ENCODE data around the gene ACTRT2. TPM values are rescaled to one million over a fixed set of nuclear protein-coding genes. Genes with fewer than 3 reads are reported as not detected.

Gene ACTRT2
- 0.48 TPM for total RNA-seq (ENCODE audit: insufficient read depth, low replicate concordance)

DNA sequence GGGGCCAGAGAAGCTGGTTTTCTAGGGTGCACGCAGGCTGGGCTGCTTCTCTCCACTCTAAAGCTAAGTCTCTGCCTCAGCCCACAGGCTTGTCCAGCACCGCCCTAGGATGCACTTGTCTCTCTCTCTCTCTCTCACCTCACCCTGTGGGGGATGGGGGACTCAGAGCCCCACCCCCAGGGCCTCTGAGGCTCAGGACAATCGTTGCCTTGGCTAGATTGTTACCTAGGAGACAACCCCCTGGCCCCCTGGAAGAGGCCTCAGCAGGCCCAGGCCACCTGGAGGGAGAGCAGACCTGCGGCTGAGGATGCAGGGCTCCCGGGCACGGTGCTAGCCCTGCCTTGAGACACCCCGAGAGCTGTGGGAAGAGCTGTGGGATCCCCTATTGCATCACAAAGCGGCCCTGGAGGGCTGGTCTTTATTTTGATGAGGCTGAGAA, at the start of gene ACTRT2:
ACTRT2 (plus strand) TSS at position 235 of the 439 bp plus-strand sequence. CDS start 220 bp downstream, outside the sequence.
- no peak for DNase-seq (ENCODE audit: low spot score)

DNA sequence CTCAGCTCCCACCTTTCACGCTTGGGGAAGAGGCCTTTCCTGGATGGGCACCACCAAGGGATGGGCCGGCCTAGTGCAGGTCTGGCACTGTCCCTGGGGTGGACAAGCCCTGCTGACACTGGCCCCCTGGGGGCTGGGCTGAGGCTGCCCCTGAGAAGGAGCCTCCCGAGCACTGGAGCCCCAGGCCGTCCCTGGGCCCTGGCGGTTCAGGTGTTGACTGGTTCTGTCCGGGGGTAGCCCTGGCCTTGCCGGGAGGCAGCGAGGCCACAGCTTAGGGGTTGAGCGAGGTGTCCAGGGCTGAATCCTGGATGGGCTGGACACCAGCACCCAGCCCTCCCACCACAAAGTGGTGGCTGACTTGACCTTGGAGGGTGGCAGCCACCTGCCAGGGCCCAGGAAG, 49.7 kb upstream of the ACTRT2 start:
- no peak for DNase-seq (ENCODE audit: low spot score)

DNA sequence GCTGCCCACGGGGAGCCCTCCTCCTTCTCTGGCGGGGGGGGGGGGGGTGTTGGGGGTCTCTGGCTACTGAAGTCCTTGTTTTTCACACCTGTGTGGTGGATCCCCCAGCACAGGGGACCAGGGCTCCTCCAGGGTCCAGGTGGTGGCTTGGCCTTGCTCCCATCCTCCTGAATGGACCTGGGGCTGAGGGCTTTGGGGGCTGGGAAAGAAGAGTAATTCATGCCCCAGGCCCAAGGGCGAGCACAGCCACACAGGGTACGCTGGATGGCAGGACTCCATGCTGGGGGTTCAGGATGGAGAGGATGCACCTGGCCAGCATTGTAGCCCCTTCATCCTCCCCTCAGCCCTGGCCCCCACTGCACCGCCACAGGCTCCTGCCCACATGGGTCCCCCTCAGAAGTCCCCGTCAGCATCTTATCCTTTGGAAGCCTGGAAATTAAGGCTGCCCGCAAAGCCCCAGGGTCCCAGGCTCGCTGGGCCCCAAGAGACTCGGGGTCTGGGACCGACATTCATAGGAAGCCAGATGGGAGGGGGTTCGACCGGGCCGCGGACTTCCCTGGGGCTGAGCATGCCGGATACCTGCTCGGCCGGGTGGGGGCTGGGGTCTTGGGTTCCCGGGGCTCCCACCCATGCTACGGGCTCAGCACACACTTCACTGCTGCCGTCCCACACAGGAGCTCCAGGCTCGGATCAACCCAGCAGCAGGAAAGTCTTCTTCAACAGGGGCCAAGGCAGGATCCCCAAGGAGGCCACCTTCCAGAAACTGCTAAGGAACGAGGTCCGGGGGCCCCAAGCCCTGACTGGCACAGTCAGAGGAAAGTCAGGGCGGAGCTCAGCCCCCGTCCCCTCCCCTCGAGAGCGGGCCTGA, 49.0 kb upstream of the ACTRT2 start:
- no peak for DNase-seq (ENCODE audit: low spot score)

DNA sequence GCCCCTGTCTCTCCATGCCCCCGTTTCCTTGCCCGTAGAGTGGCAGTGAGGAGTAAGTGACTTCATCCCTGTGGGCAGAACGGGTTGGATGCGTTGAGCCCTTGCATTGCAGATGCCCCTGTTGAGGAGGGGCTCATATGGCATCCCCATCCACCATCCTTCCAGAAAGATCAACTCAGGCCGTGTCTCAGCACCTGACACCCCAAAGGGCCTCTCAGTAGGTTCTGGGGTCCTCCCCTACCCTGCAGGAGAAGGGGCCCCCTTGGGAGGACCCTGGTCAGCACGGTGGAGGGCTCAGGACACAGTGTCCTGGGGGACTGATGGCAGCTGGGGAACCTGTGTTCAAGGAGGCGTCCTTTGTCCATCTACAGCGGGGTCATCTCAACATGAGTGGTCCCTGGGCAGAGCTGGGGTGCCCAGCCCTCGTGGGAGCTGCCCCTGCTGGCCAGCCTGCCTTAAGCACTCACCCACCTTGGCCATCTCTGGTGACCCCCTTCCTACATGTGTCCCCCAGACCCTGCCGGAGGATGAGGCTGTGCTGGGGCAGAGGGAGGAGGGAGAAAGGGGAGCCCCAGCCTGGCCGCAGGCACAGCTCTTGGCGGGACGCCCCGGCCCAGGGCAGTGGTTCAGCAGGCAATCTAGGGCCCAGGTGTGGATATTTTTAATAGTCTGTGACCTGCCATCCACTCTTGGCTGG, 48.2 kb upstream of the ACTRT2 start:
- DNase-seq (ENCODE audit: low spot score), result no peak

DNA sequence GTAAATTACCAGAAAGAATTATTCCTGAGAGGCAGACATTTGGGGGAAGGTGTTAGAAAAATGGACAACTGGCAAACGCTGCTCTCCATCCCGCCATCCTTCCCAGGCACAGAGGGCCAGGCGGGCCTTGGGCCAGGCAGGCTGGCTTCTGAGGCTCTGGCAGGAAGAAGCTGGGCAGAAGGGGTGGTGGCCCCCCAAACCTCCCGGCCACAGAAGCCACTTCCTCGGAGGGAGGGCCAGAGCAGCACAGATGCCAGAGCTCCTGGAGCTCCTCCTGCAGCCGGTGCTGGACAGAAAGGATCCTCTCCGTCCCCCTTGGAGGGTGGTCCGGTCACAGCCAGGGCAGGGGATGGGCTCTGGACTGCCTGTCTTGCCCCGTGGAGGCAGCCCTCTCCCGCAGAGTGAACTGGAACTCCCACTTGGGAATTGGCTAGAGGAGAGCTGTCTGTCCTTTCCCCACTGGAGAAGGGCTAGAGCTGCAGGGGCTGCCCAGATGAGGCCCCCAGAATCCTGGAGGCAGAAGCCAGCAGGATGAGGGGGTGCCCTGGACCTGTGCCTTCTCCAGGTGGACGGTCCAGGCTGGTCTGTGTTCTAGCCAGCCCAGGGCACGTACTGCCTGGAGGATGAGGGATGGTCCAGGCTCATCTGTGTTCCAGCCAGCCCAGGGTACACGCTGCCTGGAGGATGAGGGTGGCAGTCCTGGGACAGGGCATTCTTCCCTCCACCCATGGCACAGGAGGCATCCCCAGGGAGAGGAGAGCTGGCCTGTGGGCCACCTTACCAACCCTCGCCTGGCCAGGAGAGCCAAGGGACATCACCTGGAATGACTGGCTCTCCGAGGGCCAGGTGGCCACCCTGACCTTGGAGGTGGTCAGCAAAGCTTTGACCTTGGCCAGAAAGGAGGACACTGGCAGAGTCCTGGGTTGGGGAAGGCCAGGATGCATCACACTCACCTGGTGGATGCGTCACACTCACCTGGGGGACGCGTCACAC, 47.4 kb upstream of the ACTRT2 start:
- DNase-seq (ENCODE audit: low spot score), result no peak

DNA sequence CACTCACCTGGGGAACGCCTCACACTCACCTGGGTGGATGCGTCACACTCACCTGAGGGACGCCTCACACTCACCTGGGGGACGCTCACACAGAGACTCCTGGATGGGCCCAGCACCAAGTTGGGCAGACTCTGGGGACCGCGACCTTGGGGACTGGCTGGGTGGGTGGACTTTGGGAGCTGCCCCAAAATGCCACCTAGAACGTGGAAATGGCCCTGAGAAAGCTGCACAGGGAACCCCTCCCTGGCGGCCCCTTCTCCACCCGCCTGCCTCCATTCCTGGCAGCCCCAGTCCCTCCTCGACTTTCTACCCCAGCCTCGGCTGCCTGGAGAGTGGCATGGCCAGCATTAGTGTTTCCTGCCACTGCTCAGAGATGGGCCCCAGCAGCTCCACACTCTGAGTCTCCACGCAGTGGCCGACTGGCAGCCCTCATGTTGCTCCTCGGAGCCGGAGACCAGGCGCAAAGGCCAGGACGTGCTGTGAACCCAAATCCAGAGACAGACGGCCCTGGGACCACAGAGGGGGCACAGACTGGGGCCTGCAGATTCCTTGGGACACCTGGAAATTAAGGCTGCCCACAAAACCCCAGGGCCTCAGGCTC, 46.5 kb upstream of the ACTRT2 start:
- DNase-seq (ENCODE audit: low spot score), result no peak

DNA sequence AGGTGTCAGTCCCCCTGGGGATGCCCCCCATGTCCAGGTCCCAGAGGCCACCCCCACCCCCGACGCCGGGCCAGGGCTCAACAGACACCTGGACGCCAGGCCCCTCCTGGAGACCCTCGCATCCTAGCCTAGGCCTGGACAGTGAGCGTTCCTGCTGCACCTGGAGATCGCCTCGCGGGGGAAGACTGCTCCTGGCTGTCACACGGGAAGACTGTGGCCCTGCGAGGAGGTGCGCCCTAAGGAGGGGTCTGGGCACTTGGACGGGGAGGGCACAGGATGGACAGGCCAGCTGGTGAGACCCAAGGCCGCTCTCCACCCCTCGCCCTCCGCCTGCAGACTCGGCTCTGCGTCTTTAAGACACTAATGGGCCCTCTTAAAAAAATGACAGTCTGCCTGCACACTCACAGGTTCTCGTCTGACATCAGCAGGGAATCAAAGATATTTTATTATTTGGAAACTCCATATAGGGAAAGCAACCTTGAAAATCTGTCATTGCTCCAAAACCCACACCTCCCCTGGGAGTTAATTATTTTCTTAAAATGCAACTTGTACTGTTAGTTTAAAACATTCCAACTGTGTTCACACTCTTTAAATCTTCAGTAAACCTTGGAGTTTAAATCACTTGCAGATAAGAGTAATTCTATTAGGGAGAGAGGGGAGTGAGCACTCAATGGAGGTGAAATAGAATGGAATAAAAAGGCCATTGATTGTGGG, 45.6 kb upstream of the ACTRT2 start:
- DNase-seq (ENCODE audit: low spot score), result no peak

DNA sequence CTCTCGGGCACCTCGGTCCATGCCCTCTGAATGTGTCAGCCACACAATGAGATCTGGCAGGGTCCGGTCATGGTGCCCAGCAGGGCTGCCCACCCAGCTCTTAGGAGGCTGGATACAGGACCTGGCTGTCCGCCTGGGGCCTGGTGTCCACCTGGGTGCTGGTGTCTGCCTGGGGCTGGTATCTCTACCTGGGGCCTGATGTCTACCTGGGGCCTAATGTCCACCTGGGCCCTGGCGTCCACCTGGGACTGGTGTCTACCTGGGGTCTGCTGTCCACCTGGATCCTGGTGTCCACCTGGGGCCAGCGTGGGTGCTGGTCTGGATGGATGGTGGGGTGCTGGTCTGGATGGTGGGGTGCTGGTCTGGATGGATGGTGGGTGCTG, 45.1 kb upstream of the ACTRT2 start:
- DNase-seq (ENCODE audit: low spot score), result no peak

DNA sequence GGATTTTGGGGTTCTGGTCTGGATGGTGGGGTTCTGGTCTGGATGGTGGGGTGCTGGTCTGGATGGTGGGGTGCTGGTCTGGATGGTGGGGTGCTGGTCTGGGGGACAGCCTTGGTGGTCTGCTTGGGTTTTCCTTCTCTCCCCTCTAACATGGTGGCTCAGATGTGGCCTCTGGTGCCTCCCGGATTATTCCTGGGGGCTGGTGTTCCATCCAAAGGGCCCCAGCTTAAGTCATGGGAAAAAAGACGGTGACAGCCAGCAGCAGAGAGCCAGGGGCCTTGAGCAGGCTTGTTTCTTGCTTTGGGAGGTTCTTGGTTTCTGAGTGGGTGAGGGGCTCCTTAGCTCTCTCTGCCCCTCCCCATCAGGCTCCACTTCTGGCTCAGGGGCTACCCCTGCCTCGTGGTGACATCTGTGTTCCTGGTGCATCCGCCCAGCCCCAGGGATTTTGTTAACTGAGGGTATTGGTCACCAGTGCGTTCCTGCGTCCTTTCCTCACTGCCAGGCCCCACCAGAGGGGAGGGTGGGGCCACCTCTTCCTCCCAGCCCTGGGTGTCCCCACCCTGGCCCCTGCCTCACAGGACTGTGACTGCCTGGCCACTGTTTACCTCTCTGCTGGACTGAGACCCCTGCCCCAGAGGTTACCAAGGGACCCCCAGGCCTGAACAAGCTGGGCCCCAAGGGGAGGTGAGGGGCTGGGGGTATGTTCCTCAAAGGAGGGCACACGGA, 43.2 kb upstream of the ACTRT2 start:
- no peak for DNase-seq (ENCODE audit: low spot score)

DNA sequence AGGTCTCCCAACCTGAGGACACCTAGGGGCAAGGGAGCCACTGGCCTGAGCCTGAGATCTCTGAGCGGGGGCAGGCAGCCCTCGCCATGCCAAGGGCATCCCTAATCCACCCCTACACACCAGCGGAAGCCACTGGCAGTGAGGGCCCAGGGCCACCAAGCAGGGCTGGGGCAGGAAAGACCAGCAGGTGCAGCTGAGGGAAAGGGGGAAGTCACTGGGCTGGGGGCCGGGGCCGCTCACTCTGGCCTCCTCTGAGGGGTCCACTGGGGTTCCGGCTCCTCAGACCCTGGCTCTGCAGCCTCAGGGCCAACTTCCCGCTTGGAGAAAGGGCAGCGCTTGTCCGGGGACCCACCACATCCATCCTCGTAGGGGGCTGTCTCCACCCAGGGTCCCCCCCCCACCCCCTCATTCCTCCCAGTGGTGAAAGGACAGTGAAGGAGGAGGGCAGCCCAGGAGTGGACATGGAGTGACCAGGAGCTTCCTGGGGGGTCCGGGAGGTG, 42.5 kb upstream of the ACTRT2 start:
- DNase-seq (ENCODE audit: low spot score), result no peak

DNA sequence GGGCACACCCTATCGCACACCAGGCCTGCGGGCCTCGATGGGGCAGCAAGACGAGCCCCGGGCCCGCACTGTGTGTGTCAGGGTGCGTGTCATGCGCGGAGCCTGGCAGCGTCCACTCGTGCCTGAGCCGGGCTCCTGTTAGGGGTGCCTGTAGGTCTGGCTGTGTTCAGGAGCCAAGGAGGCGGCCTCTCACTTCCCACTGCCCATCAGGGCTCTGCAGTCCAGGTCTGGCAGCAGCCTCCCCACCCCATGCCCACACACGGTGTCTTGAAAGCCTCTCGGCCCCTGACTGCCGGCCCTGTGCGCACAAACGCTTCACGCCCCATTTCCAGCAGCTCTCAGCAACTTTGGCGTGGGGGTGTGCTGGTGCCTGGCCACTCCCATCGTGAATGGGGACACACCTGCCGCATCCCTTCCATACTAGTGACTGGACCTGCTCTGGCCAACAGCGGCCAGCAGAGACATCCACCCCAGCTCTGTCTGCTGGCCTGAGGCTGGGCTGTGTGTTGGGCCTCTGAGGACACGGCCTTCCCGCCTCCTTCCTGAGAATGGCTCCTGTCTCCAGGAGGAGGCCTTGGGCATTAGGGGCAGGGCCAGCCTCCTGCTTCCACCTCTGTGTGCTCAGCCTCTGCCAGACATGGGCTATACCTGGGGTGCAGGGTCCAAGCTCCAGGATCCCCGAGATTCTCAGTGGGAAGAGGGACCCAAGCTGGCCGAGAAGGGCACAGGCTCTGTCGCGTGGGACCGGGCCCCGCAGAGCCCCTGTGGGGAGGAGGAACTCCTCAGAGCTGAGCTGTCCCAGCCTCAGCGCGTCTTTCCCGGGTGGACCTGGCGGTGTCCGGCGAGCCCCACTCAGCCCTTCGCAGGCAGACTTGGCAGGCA, 41.8 kb upstream of the ACTRT2 start:
- DNase-seq (ENCODE audit: low spot score), result no peak

DNA sequence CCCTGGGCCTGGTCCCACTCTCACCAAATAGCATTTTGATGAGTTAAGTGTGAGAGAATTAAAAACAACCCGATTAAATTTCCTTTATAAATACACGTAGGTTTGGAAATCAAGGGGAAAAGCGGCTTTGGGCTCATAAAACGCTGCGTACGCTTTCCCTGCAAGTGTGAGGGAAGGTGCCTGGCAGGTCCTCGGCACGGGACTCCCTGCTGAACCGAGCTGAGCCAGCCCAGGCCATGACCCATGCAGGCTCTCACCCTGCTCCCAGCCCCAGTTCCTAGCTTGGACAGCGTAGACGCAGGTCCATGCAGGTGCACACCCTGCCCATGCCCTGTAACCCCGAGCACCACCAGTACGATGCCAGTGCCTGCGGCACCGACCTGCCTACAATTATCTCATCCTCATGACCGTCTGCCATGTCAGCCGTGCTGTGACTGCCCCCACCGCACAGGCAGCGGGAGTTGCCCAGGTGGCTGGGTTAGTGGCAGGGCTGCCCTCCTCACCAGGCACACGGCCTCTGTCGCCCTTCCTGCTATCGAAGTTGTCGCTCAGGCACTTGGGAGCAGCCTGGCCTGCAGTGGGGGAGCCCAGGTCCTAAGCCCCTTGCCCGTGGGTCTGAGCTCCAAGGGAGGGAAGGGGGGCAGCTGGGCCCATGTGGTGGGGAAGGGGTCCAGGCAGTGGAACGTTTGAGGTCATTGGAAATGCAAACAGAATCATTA, 41.0 kb upstream of the ACTRT2 start:
- no peak for DNase-seq (ENCODE audit: low spot score)

DNA sequence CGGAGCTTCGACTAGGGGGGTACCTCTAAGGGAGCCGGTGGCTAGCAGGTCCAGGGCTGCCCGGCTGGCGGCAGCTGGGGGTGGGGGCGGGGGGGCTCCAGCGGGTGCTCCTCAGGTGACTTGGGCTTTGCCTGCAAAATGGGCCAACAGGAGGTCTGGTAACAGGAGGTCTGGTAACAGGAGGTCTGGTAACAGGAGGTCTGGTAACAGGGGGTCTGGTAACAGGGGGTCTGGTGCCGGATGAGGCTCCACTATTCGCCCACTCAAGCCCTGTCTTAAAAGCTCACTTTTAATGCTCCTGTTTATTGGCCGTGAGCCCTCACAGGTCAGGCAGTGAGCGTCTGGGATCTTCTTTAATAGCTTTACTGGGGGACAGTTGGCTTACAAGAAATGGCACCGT, 40.4 kb upstream of the ACTRT2 start:
- DNase-seq (ENCODE audit: low spot score), result no peak

DNA sequence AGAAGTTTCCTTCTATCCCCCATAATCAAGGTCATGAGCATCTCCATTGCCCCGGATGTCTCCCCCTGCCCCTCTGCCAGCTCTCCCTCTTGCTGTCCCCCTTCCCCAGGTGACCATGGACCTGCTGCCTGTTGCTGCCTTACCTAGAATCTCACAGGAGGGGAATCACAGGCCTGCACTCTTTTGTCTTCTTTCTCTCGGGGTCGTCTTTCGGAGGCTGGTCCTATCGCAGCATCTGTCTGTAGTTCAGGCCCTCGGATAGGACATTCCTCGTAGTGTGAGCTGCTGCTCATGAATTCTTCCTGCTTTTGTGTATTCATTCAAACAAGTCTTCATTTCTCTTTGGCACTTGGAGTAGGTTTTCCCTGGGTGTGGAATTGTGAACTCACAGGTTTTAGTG, 39.9 kb upstream of the ACTRT2 start:
- no peak for DNase-seq (ENCODE audit: low spot score)

DNA sequence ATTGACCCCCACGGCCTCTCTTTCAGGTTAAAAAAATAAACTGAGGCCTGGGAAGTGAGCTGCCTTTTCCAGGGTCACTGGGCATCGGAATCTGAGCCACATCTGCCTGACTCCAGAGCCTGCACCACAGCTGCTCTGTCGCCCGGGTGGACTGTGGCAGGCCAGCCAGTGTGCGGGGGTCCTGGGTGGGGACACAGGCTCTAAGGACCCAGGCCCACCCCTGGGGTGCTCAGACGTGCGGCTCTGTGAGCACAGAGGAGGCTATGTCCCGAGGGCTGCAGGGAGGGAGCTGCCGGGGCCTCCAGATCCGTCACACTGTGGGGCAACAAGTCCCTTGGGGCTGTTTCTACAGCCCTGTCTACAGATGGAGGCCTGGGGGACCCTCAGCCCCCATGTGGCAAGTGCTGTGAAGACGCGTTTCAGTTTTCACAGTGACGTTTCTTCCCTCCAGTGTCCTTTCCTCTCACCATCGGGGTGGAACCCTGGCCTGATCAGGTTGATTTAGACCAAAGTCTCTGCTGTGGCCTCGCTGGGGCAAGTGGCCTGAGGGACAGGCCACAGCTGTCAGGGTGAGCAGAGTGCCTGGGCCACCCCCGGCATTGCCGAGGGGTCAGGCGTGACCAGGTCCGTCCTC, 39.2 kb upstream of the ACTRT2 start:
- no peak for DNase-seq (ENCODE audit: low spot score)

DNA sequence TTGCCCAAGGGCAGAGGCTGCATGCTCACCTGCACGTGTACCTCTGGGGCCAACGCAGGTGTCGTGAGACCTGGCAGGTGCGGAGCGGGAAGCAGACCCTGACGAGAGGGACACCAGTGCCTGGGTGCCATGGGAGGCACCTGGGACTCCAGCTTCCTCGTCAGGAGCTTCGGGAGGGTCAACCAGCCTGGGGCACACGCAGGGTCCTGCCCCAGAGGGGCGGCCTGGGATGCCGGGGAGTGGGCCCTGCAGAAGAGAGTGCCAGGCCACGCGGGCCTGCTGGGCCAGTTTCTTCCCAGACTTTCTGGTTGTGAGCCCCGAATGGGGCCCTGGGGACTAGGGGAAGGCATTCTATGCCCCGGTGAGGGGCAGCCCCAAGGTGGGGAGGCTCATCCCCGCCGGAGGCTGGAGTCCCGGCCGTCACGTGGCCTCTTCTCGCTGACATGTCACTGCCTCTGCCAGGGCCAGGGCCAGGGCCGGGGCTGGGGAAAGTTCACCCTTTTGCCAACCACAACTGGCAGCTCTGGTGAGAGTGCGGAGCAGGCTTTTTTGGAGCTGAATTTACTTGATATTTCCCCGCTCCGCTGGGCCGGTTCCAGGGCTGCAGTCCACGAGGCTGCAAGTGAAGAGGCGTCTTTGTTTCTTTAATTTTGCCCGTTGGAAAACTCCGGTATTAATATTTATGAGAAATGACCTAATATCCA, 38.5 kb upstream of the ACTRT2 start:
- no peak for DNase-seq (ENCODE audit: low spot score)

DNA sequence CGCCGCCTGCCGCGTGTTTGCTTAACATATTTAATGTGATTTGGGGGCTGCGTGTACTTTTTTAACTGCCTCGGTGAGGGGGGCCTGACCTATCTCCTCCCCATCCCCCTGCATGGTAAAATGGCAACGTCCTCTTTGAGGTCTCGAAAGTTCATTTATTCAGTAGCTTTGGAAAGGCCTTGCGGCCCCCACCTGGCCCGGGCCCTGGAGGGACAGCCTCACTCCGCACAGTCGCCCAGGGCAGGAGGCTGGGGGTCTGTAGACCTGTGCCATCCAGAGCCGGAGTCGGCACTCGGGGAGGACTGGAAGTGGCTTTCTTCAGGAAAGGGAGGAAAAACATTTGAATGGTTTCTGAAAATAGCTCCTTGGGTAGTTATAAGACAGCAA, 38.0 kb upstream of the ACTRT2 start:
- no peak for DNase-seq (ENCODE audit: low spot score)
